NCI-H446 (cell line): Measurements from ENCODE around the gene CCDC137.

Experiments
- DNase-seq, 2 experiments: peaks; one replicate each; lab custom pipeline; 2025; lab: John Stamatoyannopoulos, UW

The CCDC137 gene

DNA sequence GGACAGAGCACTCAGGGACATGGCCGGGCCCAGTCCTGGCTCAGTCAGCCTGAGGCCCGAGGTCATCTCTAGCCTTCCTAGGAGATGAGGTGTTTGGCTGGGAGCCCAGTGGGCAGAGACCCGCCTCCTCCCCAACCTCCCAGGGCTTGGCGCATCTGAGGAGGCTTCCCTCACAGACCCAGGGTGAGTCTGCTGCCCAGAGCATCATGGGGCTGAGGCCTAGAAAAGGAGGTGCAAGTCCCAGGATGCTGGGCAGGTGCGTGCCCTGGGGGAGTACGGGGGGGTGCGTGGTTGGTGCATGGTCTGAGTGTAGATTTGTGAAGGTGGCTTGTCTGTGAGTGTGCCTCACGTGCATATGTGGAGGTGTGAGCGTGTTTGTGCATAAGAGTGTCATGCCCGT, 14.8 kb upstream of the CCDC137 start:
- DNase-seq = peak in 1 of 2 experiments; percentile 30

DNA sequence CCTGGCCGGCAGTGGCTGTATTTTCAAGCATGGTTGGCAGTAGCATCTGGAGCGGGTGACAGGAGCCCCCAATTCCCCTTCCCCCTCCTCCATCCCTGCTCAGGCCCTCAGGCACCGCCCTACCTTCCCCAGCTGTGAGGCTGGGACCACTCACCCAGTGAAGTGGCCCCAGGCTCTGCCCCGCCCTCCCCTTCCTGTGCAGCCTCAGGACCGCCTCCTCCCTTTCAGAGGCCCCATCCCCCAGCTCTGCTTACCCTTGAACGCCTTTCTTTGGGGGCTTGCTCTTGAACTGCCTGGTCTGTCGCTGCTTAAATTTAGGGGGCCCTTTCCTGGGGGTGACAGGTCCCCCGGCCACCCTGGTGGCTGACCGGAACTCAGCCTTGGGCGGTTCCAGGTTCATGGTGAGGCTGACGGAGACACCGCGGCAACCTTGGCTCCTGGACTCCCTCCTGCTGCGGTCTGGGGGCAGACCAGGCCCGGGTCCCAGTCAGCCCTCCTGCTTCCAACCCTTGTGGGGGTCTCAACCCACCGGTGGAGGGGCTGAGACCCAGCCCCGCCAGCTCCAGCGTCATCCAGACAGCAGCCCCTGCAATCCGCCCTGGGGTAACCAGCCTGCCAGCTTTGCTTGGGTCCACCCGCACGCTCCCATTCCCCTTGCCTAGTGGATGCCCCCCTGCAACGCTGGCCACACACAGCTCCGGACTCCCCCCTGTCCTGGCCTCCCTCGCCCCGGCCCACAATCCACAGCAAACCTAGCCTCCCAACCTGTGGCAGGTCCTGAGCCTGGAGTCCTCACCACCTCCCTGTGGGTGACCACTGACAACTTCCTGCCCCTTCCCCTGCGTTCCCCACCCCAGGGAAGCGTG, 13.4 kb upstream of the CCDC137 start:
- DNase-seq = no peak

DNA sequence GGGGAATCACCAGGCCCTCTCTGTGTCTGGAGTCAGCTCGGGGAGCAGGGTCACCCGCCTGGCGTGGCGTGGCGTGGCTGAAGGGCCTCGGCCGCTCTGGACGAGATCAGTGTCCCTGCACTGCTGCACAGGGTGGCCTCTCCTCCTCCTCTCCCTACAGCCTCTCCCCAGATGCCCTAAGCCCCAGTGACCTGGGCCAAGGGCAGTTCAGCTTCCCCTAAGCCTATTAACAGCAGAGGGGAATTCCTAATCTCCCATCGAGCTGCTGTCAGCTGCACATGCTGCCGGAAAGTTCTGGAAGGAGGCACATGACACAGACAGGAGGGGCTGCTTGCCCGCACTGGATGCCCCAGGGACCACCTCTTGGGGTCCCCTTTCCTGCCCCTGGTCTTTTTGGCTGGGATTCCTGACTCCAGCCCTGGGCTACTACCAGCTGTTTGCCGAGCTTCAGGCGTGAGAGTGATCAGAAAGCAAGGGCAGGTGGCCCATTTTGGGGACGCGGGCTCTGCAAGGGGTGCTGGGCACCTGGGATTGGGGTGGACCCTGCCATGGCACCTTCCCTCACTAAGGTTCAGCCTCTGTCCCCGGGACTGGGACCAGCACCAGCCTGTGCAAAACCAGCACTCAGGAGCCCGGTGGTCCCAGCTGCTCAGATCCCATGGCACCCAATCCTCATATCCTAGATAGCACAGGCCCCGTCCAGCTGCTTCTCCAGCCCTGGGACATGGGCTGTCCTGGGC, 11.0 kb upstream of the CCDC137 start:
- DNase-seq = no peak

DNA sequence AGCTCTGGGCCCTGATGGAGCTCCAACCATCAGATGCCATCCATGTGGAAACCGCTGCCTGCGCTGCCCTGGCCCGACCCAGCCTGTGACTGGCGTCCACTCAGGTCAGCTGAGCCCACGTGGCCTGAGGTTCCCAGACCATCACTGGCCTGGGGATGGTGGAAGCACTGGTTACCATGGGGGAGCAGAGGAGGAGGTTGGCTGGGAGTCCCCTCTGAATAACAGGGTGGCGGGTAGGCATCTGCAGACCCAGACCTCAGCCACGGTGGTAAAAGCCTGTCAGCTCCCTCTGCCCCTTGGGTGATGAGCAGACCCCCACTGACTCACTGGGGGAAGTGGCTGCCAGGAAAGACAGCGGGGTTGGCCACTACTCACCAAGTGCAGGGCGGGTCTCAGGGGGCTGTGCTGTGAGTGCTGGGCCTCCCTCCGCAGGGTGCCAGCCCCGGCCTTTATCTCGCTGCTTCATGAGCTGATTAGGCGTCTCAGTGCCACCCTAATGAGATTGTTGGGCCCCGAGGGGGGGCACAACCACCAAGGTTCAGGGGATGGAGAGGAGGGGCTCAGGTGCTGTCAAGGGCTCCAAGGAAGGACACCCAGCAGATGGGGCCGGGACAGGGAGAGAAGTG, 10.3 kb upstream of the CCDC137 start, which contains the start of gene PDE6G:
TSS of gene PDE6G (minus strand) at position 425 of the 626 bp plus-strand sequence. CDS start 3,237 bp downstream, outside the sequence.
- no peak for DNase-seq

DNA sequence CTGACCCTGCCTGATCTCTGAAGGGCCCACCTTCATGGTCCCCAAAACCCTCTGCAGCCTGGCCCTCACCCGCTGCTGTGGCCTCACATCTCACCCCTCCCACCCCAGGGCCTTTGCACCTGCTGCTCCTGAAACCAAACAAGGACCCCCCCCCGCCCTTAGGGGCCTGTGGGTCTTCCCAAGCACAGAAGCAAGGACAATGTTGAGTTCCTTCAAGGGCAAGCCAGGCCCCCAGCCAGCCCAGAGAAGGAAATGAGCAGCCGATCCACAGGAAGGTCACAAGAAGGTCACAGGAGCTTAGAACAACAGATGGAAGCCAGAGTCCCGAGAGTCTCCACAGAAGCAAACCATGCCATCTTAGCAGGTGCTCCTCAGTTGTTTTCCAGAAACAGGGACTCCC, 9.7 kb upstream of the CCDC137 start:
- DNase-seq = no peak

DNA sequence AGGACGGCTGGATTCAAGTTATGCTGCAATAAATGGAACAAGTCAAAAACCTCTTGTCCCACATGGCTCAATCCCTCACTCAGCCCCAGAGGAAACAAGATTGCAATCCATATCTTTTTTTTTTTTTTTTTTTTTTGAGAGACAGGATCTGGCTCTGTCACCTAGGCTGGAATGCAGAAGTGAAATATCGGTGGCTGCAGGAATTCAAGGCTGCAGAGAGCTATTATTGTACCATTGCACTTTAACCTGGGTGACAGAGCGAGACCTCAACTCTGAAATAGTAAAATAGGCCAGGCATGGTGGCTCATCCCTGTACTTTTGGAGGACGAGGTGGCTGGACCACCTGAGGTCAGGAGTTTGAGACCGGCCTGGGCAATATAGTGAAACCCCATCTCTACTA, 7.5 kb upstream of the CCDC137 start:
- no peak for DNase-seq

DNA sequence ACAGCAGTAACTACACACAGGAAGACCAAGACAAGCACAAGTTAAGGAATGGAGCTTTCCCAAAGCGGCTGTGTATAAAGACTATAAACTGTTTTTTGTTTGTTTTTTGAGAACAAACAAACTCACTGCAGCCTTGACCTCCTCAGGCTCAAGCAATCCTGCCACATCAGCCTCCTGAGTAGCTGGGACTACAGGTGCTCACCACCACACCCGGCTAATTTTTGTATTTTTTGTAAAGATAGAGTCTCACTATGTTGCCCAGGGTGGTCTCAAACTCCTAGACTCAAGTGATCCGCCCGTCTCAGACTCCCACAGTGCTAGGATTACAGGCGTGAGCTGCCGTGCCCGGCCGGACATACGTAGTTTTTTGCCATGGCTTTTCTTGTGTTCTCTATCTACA, 6.1 kb upstream of the CCDC137 start:
- DNase-seq = no peak

DNA sequence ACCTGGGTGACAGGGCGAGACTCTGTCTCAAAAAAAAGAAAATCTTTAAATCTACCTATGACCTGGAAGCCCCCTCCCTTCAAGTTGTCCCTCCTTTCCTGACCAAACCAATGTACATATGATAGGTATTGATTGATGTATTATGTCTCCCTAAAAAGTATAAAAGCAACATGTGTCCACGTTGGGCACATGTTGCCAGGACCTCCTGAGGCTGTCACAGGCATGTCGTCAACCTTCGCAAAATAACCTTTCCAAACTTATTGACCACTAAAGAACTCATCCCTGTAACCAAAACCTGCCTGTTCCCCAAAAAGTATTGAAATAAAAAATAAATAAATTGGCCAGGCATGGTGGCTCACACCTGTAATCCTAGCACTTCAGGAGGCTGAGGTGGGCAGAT, 4.5 kb upstream of the CCDC137 start:
- DNase-seq = no peak

DNA sequence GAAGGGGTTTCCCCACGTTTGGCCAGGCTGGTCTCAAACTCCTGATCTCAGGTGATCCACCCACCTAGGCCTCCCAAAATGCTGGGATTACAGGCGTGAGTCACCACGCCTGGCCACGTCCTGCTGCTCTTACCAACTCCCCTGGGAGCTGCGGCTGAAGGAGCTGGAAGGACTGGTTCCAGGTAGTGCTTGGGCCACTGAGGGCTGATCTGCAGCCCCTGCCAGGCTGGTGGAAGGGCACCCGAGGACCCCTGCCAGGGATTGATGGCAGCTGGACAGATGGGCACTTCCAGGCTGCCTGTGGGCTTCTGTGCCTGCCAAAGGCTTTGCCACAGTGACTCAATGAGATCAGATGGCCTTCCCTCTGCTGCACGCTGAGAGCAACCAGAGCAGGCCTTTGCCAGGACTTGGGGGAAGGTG, 2.5 kb upstream of the CCDC137 start:
- no peak for DNase-seq

DNA sequence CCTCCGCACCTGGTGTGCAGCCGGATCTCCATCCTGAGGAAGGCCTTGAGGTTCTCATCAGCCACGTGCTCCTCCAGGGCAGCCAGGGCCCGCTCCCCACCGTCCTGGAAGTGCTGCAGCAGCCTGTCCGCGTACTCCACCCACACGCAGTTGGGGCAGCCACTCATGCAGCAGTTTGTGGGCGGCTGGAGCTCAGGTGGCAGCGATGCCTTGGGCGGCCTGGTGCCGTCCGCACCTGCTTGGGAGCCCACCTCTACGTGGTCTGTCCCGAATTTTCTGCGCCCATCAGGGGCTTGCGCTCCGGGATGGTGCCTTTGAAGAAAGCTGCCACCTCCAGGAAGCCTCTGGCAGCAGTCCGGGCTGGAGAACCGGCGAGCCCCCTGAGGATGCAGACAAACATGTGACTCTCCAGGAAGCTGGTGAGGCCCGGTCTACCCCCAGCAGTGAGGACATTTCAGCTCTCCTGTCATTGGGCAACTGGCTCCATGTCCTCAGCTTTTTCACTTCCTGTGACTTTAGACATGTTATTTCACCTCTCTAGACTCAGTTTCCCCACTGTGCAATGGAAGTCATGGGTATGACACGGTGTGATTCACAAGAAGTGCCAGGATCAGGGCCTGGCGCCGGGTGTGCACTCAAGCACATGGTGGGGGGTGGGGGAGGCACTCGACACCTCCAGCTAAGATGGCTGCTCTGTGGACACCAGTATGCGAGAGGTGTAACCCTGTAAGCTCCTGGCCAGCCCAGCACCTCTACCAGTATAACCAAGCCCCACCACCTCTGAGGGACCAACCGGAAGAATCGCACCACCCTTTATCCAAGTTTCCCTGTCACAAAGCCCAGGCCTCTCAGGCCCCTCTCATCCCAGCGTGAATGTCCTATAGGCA, 1.1 kb upstream of the CCDC137 start:
- DNase-seq = peak in 1 of 2 experiments; percentile 34

DNA sequence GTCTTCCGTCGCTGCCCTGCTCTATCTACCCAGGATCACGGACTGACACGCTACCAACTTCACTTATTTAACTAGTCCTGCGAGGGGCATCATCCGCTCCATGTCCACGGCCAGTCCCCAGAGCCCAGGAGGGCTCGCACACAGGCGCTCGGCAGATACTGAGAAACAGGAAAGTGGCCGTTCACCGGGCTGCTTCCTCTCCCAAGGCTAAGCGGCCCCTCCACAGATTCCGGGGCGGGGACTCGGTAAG, 520 bp upstream of the CCDC137 start:
- no peak for DNase-seq

DNA sequence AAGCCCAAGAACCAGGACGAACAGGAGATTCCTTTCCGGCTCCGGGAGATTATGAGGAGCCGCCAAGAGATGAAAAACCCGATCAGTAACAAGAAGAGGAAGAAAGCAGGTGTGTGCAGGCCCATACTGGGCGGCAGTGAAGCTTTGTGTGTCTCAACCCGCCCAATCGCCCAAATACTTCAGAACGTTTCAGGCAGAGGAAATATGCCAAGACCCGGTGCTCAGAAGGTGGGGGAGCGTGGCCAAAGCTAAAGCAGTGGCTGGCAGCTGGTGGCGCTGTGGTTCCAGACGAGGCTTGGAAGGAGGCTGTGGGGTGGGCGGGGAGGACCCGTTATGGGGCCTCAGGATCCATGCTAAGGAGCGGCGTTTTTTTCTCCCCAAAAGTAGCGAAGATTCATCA, 1.2 kb downstream of the CCDC137 start:
- peak in 1 of 2 experiments; percentile 33 for DNase-seq

DNA sequence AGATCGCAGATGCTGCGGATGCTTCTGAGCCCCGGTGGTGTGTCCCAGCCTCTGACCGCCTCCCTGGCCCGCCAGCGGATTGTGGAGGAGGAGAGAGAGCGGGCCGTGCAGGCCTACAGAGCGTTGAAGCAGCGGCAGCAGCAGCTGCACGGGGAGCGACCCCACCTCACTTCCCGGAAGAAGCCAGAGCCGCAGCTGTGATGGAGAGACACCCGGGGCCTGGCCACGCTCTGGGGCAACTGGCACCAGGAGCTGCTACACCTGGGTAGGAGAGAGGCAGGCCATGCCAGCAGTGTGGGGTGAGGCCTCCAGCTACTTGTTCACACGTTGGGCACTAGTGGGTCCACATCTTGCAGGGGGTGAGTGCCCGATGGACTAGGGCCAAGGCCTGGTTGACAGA, 6.0 kb downstream of the CCDC137 start:
- DNase-seq = no peak

DNA sequence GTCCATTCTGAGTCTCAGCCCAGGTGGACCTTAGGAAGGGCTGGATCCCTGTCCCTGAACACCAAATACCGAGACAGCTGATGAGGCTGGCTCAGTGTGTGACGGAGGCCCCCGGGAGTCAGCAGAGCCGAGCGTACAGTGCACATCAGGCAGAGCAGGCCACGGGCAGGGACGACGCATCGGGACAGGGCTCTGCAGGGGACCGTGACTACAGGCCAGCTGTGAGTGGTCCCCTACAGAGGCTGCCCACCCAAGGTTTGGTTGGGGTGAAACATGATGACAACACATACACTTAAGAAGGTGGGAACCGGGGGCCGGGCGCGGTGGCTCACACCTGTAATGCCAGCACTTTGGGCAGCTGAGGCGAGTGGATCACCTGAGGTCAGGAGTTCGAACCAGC, 6.4 kb downstream of the CCDC137 start:
- DNase-seq = no peak

DNA sequence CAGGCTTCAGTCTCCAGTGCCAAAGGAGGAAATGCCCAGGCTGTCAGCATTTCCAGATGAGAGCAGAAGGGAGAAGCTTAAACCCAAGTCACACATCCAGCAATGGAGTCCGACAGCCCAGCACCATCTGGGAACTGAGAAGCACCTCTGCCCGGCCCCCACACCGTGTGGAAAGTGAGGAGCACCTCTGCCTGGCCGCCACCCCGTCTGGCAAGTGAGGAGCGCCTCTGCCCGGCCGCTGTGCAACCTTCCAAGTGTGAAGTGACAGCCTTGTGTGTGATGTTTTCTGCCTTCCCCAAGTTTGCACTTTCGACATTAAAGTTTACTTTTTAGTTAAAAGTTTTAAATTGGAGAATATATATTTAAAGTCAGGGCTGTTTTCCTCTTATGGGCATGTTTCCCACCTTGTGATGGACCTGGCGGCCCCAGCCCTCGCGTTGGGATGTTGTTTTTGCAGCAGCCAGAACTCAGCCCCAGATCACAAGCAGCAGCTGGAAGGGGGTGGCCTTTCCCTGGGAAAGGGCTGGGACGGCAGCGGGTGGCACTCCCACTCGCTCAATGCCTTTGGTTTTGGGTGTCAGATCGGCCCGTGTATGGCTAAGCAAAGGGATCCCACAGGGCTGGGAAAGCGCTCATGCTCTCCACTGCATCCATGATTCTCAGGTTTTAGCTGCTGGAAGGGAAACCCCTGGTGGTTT, 7.2 kb downstream of the CCDC137 start:
- no peak for DNase-seq

DNA sequence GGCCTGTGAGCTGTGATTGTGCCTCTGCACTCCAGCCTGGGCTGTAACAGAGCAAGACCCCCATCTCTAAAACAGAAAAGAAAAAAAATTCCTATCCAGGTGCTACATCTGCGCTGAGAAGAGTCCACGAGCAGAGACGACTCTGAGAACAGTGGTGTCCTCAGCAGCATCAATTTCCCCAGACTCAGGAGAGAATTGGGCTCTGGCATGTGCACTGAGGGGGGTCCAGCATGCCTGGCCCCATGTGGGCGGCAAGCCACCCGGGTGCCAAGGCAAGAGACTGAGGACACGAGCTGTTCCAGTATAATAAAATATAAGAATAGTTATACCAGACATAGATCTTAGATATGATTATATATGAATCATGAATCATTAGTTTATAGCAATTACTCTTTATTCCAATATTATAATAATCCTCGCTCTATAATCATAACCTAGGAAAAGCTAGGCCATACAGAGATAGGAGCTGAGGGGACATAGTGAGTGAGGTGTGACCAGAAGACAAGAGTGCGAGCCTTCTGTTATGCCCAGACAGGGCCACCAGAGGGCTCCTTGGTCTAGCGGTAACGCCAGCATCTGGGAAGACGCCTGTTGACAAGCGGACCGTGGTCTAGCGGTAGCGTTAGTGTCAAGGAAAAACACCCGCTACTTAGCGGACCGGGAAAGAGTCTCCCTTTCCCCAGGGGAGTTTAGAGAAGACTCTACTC, 9.1 kb downstream of the CCDC137 start:
- DNase-seq = peak in 1 of 2 experiments; percentile 24

DNA sequence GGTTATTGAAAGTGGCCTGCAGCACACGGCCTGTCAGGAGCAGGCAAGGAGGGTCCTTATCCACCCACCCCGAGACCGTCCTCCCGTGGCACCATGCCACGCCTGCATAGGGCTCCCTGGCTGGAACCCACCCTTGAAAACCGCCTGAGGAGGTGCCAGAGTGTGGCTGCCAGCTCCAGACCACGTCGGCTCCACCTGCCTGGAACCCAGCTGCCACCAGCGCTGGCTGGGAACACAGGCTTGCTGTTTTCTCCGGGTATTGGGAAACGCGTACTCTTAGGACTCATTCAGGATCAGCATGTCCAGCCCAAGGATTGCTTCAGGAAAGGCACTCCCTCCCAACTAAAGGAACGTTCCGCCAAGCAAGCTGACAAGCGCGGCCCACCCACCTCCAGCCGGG, 10.4 kb downstream of the CCDC137 start:
- no peak for DNase-seq

DNA sequence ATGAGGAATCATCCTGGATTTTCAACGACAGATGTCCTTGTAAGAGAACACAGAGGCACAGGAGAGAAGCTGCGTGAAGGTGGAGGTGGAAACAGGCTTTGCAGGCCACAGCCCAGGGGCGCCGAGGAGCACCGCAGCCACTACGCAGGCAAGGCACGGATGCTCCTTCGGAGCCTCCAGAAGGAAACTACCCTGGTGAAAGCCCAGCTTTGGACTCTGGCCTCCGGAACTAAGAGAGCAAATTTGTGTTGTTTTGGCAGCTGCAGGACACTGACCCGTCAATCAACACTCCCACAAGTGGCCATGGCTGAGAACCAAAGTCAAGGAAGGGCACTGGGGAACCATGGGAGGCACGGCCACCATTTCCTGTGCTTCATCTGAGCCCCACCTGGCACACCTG, 13.6 kb downstream of the CCDC137 start:
- DNase-seq = no peak

DNA sequence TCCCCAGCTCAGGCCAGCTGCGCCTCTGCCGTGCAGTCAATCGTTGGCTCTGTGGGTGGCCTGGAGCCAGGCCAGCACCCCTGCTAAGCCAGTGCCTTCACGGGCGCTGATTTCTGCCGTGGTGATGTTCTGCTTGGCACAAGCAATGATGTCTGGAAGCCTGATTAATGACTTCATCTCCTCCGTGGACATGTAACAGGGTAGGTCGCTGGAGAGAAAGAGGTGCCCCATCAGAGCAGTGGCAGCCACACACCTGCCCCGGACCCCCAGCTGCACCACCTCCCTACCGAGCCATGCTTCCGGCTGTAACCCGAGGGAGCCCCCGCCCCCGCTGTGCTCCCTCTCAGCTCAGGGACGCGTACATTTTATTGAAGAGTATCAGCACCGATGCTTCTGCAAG, 15.1 kb downstream of the CCDC137 start:
- peak in 1 of 2 experiments; percentile 62 for DNase-seq

DNA sequence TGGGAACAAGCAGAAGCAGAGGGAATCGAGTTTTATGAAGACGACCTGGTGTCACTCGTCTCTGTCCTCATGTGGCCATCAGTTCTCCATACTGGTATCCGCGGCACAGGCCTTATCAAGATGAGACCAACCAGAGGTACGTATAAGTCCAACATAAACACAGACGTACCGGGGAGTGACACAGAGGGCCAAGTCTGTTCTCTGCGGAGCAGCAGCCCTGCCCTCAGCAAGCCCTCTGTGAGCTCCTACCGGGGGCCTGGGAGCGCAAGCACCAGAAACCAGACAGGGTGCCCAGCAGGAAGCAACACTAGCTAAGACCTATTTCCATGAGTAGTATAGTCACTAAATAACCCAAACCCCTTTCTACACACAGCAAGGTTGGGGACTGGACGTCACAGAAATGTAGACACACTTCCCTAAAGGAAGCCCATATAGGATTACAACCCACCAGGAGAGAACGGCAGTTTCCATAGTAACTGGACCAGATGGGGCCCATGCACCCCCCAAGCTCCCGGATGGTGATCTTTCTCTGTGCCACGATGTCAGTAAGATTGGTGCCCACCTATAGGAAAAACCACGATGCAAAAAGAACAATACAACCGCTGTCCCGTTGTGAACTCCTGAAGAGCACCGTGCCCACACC, 16.1 kb downstream of the CCDC137 start:
- peak in 1 of 2 experiments; percentile 37 for DNase-seq
